ENCODE measurements around the gene RBBP9. TPM values are rescaled to one million over a fixed set of nuclear protein-coding genes. Genes with fewer than 3 reads are reported as not detected.

The RBBP9 gene
- total RNA-seq, 1 experiment from 2014 or later = 3.5 TPM

DNA sequence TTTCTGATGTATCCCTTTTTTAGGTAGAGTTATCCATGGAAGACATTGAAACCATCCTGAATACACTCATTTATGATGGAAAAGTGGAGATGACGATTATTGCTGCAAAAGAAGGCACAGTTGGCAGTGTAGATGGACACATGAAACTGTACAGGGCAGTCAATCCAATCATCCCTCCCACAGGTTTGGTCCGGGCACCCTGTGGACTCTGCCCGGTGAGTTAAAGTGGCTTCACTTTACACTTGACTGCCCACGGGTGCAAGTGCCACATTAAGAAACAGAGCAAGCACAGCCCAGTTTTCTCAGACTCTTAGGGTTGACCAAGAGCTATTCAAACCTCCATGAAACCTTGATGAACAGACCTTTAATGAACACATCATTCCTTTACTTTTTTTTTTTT is 15.4 kb downstream of the RBBP9 start:
- no peak overlapping the region for H3K4me3 Mint-ChIP-seq (ENCODE audit: low read depth, unreplicated experiment)
- TF ChIP-seq, protein P1, sequence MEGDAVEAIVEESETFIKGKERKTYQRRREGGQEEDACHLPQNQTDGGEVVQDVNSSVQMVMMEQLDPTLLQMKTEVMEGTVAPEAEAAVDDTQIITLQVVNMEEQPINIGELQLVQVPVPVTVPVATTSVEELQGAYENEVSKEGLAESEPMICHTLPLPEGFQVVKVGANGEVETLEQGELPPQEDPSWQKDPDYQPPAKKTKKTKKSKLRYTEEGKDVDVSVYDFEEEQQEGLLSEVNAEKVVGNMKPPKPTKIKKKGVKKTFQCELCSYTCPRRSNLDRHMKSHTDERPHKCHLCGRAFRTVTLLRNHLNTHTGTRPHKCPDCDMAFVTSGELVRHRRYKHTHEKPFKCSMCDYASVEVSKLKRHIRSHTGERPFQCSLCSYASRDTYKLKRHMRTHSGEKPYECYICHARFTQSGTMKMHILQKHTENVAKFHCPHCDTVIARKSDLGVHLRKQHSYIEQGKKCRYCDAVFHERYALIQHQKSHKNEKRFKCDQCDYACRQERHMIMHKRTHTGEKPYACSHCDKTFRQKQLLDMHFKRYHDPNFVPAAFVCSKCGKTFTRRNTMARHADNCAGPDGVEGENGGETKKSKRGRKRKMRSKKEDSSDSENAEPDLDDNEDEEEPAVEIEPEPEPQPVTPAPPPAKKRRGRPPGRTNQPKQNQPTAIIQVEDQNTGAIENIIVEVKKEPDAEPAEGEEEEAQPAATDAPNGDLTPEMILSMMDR (IDR thresholded peaks at IDR 0.05; ENCODE audit: unreplicated experiment) = no peak
- no peaks in the 10 kb centered on the region for H3K36me3 Mint-ChIP-seq (ENCODE audit: insufficient read depth, unreplicated experiment)
- CTCF ChIA-PET = no interaction called here
- BruUV-seq (replicated peaks) = no TSS peak
- H3K27me3 Mint-ChIP-seq (ENCODE audit: unreplicated experiment) = no peaks in the 10 kb centered on the region
- DNase-seq = no peak
- H3K9me3 Mint-ChIP-seq (ENCODE audit: low read depth, unreplicated experiment) = no peaks in the 10 kb centered on the region
- no peaks in the 10 kb centered on the region for H3K4me1 Mint-ChIP-seq (ENCODE audit: low read depth, unreplicated experiment)
- H3K27ac Mint-ChIP-seq (ENCODE audit: unreplicated experiment) = no peak overlapping the region
- intact Hi-C loops (cut with micrococcal nuclease; ENCODE audit: unreplicated experiment) = no loop called here

DNA sequence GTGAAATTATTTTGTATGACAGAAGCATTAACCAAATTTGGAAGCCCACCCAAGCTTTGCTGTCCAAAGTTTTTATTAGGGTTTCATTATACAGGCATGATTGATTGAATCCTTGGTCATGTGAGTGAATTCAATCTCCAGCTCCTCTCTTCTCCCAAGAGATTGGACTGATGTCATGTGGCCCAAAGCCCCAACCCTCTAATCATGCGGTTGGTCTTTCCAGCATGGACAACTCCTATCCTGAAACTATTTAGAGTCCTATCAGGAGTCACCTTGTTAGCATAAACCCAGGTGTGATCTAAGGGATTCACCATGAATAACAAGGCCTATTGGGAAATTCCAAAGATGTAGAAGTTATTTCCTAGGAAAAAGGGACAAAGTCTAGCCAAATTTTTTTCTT is 19.2 kb downstream of the RBBP9 start:
- intact Hi-C loops (cut with micrococcal nuclease; ENCODE audit: unreplicated experiment) = no loop called here
- CTCF ChIA-PET = interaction anchor here (0.9 to 1.2 kb wide), 2 partner anchors 11 to 12 kb away, joined by 3 to 5 read pairs; partner anchors contain the start of genes DZANK1 and POLR3F
- no peaks in the 10 kb centered on the region for H3K36me3 Mint-ChIP-seq (ENCODE audit: insufficient read depth, unreplicated experiment)
- H3K27me3 Mint-ChIP-seq (ENCODE audit: unreplicated experiment) = no peaks in the 10 kb centered on the region
- H3K9me3 Mint-ChIP-seq (ENCODE audit: low read depth, unreplicated experiment) = no peaks in the 10 kb centered on the region
- no peak for DNase-seq
- no peak overlapping the region for H3K4me3 Mint-ChIP-seq (ENCODE audit: low read depth, unreplicated experiment)
- no TSS peak for BruUV-seq (replicated peaks)
- no peak overlapping the region for H3K27ac Mint-ChIP-seq (ENCODE audit: unreplicated experiment)
- H3K4me1 Mint-ChIP-seq (ENCODE audit: low read depth, unreplicated experiment) = no peaks in the 10 kb centered on the region
- TF ChIP-seq, protein P1 (IDR thresholded peaks at IDR 0.05; ENCODE audit: unreplicated experiment) = no peak

DNA sequence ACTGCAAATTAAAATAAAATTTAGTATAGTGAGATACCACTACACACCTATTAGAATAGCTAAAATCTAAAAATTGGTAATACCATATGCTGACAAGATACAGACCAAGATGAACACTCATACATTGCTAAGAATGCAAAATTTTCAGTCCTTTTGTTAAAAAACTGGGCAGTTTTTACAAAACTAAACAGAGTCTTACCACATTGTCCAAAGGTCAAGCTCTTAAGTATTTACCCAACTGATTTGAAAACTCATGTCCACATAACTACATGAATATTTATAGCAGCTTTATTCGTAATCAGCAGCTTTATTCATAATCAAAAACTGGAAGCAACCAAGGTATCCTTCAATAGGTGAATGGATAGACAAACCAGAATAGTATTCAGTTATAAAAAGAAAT is 19.8 kb downstream of the RBBP9 start:
- H3K9me3 Mint-ChIP-seq (ENCODE audit: low read depth, unreplicated experiment) = no peaks in the 10 kb centered on the region
- DNase-seq = no peak
- CTCF ChIA-PET = interaction anchor here (0.9 to 1.2 kb wide), 2 partner anchors 10 to 11 kb away, joined by 3 to 5 read pairs; partner anchors contain the start of genes DZANK1 and POLR3F
- no peaks in the 10 kb centered on the region for H3K4me1 Mint-ChIP-seq (ENCODE audit: low read depth, unreplicated experiment)
- TF ChIP-seq, protein P1 (IDR thresholded peaks at IDR 0.05; ENCODE audit: unreplicated experiment) = no peak
- no peak overlapping the region for H3K27ac Mint-ChIP-seq (ENCODE audit: unreplicated experiment)
- intact Hi-C loops (cut with micrococcal nuclease; ENCODE audit: unreplicated experiment) = no loop called here
- BruUV-seq (replicated peaks) = no TSS peak
- H3K4me3 Mint-ChIP-seq (ENCODE audit: low read depth, unreplicated experiment) = no peak overlapping the region
- H3K27me3 Mint-ChIP-seq (ENCODE audit: unreplicated experiment) = no peaks in the 10 kb centered on the region
- no peaks in the 10 kb centered on the region for H3K36me3 Mint-ChIP-seq (ENCODE audit: insufficient read depth, unreplicated experiment)

DNA sequence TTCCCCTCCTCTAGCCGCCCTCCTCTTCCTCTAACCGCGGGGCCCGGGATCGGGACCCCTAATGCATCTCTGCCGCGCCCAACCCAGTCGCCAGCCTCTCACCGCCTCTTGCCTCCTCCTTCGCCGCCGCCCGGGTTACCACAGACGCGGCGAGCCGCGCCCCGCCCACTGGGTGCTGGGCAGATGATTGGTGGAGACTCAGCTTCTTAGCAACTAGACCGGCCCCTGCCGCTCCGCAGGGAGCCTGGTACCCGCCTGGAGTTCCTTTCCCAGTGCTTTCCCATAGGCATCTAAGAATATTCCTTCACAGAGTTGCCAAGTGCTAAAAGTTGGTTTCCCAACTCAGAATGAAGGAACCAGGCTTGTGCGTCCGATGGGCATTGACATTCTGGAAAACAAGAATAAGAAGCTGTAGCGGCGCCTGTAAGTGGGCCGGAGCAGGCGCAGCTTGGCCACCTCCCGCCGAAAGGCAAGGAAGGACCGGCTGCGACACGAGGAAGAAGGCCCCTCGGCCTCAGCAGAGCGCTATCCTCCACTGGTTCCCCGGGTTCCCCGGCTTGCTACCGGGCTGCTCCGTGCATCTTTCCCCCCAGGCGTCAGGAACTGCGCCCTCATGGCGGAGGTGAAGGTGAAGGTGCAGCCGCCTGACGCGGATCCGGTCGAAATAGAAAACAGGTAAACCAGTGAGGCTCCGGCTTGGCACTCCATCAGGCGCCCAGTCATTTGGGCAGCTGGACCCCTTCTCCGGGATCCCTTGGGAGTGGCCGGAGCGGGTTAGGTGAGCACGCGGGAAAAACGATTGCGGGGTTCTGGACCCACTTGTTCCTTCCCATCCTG is 29.9 kb downstream of the RBBP9 start, which contains the start of the genes DZANK1 and POLR3F:
Gene DZANK1, minus strand, starts transcription at position 137 of the 837 bp plus-strand sequence. CDS start 1,672 bp downstream, outside the sequence.
Gene POLR3F, plus strand, starts transcription at position 497 of the 837 bp plus-strand sequence. Its CDS starts 117 bp downstream, at position 614.
- no peaks in the 10 kb centered on the region for H3K4me1 Mint-ChIP-seq (ENCODE audit: low read depth, unreplicated experiment)
- H3K36me3 Mint-ChIP-seq (ENCODE audit: insufficient read depth, unreplicated experiment) = peaks cover 13% of the 10 kb centered on the region
- no peaks in the 10 kb centered on the region for H3K27me3 Mint-ChIP-seq (ENCODE audit: unreplicated experiment)
- intact Hi-C loops (cut with micrococcal nuclease; ENCODE audit: unreplicated experiment) = loop anchor here (10.0 kb wide), 1 partner anchor 52 kb away; no protein-coding TSS in a partner anchor
- CTCF ChIA-PET = interaction anchor here (1.1 kb wide), 1 partner anchor 11 kb away, joined by 5 read pairs; no protein-coding TSS in a partner anchor
- H3K4me3 Mint-ChIP-seq (ENCODE audit: low read depth, unreplicated experiment) = peak within 1 kb of the TSS; percentile 81
- peak; percentile 80 for DNase-seq
- no peaks in the 10 kb centered on the region for H3K9me3 Mint-ChIP-seq (ENCODE audit: low read depth, unreplicated experiment)
- BruUV-seq (replicated peaks) = no TSS peak
- H3K27ac Mint-ChIP-seq (ENCODE audit: unreplicated experiment) = peak within 1 kb of the TSS; percentile 79
- TF ChIP-seq, protein P1 (IDR thresholded peaks at IDR 0.05; ENCODE audit: unreplicated experiment) = no peak
